ENCODE results near the gene GTF2H3. TPM values are rescaled to one million over a fixed set of nuclear protein-coding genes. Genes with fewer than 3 reads are reported as not detected.

GTF2H3 gene
- total RNA-seq, 1 donor from 2014 or later = 39.2 TPM

DNA sequence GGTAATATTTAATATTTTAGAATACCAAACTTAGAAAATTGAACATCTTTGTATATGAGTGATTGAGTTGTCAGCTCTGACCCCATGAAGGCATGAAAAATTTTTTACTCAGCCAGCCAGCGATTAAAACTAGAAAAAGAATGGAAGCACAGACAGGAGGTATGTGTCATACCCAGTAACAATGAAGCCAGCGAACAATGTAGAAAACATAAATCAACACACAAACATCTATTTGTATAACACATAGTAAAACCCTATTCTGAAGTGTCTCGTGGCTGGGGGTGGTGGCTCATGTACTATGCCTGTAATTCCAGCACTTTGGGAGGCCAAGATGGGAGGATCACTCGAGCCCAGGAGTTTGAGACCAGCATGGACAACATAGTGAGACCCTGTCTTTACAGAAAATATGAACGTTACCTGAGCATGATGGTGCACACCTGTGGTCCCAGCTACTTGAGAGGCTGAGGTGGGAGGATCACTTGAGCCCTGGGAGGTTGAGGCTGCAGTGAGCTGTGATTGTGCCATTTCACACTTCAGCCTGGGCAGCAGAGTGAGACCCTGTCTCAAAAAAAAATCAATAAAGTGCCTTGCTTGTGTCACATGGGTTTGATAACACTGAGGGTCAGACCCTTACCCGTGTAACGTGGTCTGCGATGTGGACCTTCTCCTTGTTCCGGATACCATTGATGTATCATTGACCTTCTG is 43.1 kb downstream of the GTF2H3 start:
- Histone ChIP-seq H3K4me3 (ENCODE audit: low read depth, low read length) (no peak overlapping the region), H3K27me3 (ENCODE audit: control insufficient read depth, insufficient read depth, low read length) (no peaks in the 10 kb centered on the region), H3K36me3 (ENCODE audit: control insufficient read depth, insufficient read depth, low read length) (no peaks in the 10 kb centered on the region)
- no peak for TF ChIP-seq CTCF (IDR thresholded peaks at IDR 0.05; ENCODE audit: insufficient read depth, low read length, severe bottlenecking)
- DNase-seq (ENCODE audit: low read depth) = no peak
- no peak for FAIRE-seq

DNA sequence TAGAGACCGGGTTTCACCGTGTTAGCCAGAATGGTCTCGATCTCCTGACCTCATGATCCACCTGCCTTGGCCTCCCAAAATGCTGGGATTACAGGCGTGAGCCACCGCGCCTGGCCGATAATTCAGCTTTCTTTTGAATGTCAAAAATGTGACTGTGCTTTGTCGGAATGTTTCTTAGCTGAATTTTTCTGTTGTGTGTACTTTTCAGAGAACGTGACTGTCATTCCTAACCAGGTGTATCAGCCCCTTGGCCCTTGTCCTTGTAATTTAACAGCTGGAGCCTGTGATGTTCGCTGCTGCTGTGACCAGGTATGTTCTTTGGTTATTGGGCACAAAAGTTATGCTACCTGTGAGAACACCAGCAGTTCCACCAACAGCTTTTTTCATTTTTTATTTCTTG is 45.4 kb downstream of the GTF2H3 start:
- no peak overlapping the region for H3K4me3 ChIP-seq (ENCODE audit: low read depth, low read length)
- FAIRE-seq (no peak), DNase-seq (ENCODE audit: low read depth) (no peak)
- no peaks in the 10 kb centered on the region for H3K36me3 ChIP-seq (ENCODE audit: control insufficient read depth, insufficient read depth, low read length)
- H3K27me3 ChIP-seq (ENCODE audit: control insufficient read depth, insufficient read depth, low read length) = no peaks in the 10 kb centered on the region
- no peak for TF ChIP-seq CTCF (IDR thresholded peaks at IDR 0.05; ENCODE audit: insufficient read depth, low read length, severe bottlenecking)

DNA sequence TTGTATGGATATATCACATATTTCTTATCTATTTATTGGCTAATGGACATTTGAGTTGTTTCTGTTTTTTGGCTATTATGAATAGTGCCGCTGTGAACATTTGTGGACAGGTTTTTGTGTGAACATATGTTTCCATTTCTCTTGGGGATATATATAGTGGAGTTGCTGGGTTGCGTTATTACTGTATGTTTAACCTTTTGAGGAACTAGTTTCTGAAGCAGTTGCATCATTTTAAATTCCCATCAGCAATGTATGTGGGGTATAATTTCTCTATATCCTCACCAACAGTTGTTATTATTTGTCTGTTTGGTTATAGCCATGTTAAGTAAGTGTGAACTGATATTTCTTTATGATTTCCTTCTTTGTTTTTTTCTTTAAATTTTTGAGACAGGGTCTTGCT is 48.0 kb downstream of the GTF2H3 start:
- Histone ChIP-seq H3K27me3 (ENCODE audit: control insufficient read depth, insufficient read depth, low read length) (no peaks in the 10 kb centered on the region), H3K36me3 (ENCODE audit: control insufficient read depth, insufficient read depth, low read length) (no peaks in the 10 kb centered on the region), H3K4me3 (ENCODE audit: low read depth, low read length) (no peak overlapping the region)
- FAIRE-seq = no peak
- TF ChIP-seq CTCF (IDR thresholded peaks at IDR 0.05; ENCODE audit: insufficient read depth, low read length, severe bottlenecking) = no peak
- DNase-seq (ENCODE audit: low read depth) = no peak

DNA sequence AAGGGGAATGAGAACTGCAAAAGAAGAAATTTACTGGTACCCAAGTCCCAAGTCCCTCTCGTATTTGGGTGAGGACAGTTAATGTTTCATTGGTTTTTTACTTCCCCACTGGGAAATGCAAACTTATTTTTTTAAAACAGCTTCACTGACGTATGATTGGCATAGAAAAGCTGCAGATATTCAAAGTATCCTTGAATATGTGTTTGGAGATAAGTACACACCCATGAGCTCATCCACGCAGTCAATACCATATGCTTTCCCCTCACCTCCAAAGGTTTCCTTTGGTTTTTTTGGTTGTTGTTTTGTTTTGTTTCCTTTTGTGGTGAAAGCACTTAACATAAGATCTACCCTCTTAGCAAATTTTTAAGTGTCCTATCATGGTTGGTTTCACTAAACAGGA is 50.3 kb downstream of the GTF2H3 start:
- no peaks in the 10 kb centered on the region for H3K36me3 ChIP-seq (ENCODE audit: control insufficient read depth, insufficient read depth, low read length)

DNA sequence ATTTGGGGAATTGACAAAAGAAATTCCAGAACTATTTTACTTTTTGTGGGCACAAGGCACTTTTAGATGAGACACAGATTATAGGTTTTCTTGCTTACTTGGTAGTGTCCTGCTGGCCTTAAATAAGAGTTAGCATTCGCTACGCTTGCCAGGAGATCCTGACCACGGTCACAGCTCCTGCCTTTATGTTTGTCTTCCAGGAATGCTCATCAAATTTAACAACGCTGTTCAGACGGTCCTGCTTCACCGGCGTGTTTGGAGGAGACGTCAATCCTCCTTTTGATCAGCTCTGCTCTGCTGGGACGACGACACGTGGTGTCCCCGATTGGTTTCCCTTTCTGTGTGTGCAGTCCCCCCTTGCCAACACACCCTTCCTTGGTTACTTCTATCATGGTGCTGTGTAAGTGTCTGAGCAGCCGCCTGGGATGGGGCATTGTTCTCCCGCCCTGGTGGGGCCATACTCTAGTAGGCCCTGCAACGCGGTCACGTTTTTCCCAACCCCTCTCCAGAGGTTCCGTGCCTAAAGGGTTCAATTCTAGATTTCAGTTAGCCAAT is 53.1 kb downstream of the GTF2H3 start:
- no peak for TF ChIP-seq CTCF (IDR thresholded peaks at IDR 0.05; ENCODE audit: insufficient read depth, low read length, severe bottlenecking)
- DNase-seq (ENCODE audit: low read depth) (no peak), FAIRE-seq (no peak)
- Histone ChIP-seq H3K36me3 (ENCODE audit: control insufficient read depth, insufficient read depth, low read length) (no peaks in the 10 kb centered on the region), H3K4me3 (ENCODE audit: low read depth, low read length) (no peak overlapping the region), H3K27me3 (ENCODE audit: control insufficient read depth, insufficient read depth, low read length) (no peaks in the 10 kb centered on the region)

More for the DNA sequence above, 50.3 kb downstream of the GTF2H3 start:
- TF ChIP-seq CTCF (IDR thresholded peaks at IDR 0.05; ENCODE audit: insufficient read depth, low read length, severe bottlenecking) = no peak
- FAIRE-seq = no peak
- no peaks in the 10 kb centered on the region for H3K27me3 ChIP-seq (ENCODE audit: control insufficient read depth, insufficient read depth, low read length)
- DNase-seq (ENCODE audit: low read depth) = no peak
- H3K4me3 ChIP-seq (ENCODE audit: low read depth, low read length) = no peak overlapping the region
